HG03045 (cell line): ENCODE results near the gene KCNIP4.
"Not testable (repeated sequence)": the region's sequence is repeated elsewhere in the genome, so short reads cannot be mapped to it uniquely, and the experiment has no call there.

ENCODE experiments used
- ATAC-seq: cut with Tn5 transposase; IDR thresholded peaks from one replicate; pipeline ENCODE4 v1.9.1; 2021; ENCODE audit warnings: mild to moderate bottlenecking, moderate library complexity; ENCODE audit not compliant: unreplicated experiment

KCNIP4 gene

DNA sequence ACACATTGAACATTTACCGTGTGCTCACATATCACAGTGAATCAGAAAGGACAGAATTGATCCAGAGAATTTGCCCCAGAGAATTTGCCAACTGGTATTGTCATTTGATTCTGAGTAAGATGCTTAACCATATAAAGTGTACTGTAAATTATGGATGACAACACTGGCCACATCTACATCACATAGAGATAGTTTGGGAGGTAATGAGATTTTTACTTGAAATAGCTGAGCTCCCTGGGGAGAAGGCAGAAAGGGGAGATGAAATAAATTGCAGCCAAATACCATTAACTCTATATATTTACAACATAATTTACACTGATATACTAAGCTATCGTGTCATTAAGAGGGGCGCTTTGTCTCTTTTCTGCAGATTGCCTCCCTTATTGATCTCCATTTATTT is 564.0 kb downstream of the KCNIP4 start:
- no peak for ATAC-seq

GRCh38 chr4:21380861-21381260 is 567.7 kb downstream of the KCNIP4 start:
- no peak for ATAC-seq

GRCh38 chr4:21377046-21377445 is 571.5 kb downstream of the KCNIP4 start:
- no peak for ATAC-seq

DNA sequence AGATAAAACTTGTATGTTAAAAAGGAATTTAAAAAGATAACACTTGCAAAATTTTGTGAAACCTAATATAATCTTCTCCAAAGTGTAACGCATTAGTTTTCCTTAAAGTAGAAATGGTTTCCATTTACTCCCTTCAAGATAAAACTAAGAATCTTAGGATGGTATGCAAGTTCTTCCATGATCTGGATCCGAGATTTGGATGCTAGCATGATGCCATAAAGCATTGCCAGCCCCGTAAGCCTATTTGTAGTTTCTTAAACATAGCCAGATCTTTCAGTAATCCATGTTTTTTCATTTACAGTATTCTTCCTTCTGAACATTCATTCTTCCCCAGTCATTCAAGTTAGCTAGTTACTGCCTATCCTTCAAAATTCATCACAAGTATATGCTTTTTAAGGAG is 572.4 kb downstream of the KCNIP4 start:
- ATAC-seq: no peak

GRCh38 chr4:21374641-21375368 is 573.8 kb downstream of the KCNIP4 start:
- ATAC-seq: no peak

- no peak for ATAC-seq
Observed at GRCh38 chr4:21367567-21367966, 581.0 kb downstream of the KCNIP4 start.

- ATAC-seq: no peak
Observed at GRCh38 chr4:21366840-21367239, 581.7 kb downstream of the KCNIP4 start.

DNA sequence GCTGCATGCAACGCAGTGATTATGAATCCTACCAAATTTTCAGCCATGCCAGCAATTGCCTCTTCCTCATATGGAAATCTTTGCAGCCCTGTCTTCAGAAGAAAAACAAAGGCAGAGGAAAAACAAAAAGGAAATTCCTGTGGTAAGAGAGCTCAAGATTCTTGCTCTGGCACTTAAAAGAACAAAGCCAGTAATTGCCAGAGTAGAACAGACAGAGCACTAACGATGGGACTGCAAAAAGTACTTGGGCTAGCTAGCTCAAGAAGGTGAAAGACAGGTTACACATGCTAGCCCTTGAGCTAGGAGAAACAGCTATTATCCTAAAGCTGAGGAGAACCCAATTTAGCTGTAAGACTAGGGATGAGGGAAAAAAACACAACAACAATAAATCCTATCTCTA is 582.3 kb downstream of the KCNIP4 start:
- ATAC-seq: no peak

GRCh38 chr4:21363701-21364100 is 584.9 kb downstream of the KCNIP4 start:
- no peak for ATAC-seq

- not testable (repeated sequence) for ATAC-seq
Observed at GRCh38 chr4:21352354-21352753, 596.2 kb downstream of the KCNIP4 start.

GRCh38 chr4:21347142-21347541 is 601.4 kb downstream of the KCNIP4 start:
- ATAC-seq: no peak

- ATAC-seq: no peak
Observed at GRCh38 chr4:21327976-21328700, 620.4 kb downstream of the KCNIP4 start.

DNA sequence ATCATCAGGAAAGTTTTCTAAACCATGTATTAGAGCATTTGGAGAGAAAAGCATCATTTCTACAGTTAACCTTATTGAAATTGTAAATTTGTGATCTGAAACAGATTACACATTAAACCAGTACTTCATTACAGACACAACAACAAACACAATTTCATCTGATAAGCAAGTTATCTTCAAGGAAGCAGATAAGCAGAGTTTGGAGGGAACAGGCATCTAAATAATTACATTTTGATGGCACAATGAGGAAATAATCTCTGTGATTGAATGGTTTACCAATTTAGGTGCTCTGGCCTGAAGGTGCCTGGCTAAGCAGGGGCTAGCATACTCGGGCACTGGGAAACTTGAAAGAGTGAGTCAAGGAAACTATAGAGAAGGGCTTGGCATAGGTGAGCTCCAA is 628.5 kb downstream of the KCNIP4 start:
- ATAC-seq: no peak

- no peak for ATAC-seq
Observed at GRCh38 chr4:21307709-21308108, 640.9 kb downstream of the KCNIP4 start.

DNA sequence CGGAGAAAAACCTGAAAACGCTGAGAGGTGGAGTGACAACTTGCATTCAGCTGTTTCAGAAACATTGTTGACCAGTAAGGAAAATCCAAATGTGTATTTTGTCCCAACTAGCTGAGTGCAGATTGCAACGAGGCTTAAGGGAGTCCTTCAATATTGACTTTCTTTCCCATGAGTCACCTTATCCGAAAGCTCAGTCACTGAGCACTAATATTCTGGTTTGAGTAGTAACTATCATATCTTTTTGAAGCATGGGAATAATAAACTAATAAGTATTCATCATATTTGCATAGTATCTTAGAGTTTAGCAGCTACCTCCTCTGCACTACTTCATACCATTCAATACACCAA is 644.1 kb downstream of the KCNIP4 start:
- ATAC-seq: no peak

DNA sequence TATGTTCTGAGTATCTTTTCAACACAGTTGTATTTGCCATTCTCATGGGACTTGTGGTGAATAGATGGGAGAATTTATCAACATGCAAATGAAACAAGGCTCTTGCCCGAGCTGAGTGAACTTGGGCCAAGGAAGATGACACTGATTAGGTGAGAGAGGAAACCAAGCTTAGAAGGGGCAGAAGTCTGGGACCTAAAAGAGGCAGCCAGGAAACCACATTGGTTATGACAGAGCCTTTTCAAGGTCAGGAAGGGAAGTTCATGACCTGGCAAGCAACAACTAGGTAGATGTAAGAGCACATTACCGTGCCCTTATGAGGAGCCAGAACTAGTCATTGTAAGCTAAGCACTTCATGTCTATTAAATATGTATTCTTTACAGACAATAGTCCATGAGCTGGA is 658.0 kb downstream of the KCNIP4 start:
- ATAC-seq: no peak

DNA sequence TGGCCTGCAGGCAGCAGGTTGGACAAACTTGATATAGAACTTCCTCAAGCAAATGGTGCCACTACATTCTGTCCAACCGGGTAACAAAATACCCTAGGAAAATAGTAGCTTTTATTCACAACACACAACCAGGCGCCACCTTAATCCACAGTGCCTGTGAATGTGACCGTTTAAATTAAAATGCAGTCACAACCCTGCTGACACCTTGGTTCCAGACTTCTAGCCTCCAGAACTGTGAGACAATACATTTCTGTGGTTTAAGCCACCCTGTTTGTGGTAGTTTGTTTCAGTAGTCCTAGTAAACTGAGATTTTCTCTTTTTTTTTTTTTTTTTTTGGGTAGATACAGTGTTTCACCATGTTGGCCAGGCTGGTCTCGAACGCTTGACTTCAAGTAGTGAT is 672.5 kb downstream of the KCNIP4 start:
- no peak for ATAC-seq

- ATAC-seq: no peak
Observed at GRCh38 chr4:21271439-21272052, 677.0 kb downstream of the KCNIP4 start.

DNA sequence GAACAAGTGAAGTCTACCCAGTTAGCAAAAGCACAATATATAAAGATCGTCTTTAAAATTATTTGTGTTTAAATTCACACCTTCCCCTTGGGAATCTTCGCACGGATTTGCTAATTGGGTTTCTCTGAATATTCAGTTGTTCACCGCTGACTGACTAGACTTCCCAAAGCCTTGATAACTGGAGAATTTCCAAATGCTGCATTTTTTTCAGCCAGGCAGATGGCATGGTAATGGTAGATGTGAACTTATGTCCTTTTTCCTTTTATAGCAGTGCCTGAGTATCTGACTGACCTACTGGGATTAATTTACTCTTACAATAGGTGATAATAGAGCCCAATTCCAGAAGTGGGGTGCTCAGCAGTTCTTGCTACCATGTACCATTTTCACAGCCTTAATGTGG is 700.2 kb downstream of the KCNIP4 start:
- no peak for ATAC-seq

- no peak for ATAC-seq
Observed at GRCh38 chr4:21242163-21242562, 706.4 kb downstream of the KCNIP4 start.

DNA sequence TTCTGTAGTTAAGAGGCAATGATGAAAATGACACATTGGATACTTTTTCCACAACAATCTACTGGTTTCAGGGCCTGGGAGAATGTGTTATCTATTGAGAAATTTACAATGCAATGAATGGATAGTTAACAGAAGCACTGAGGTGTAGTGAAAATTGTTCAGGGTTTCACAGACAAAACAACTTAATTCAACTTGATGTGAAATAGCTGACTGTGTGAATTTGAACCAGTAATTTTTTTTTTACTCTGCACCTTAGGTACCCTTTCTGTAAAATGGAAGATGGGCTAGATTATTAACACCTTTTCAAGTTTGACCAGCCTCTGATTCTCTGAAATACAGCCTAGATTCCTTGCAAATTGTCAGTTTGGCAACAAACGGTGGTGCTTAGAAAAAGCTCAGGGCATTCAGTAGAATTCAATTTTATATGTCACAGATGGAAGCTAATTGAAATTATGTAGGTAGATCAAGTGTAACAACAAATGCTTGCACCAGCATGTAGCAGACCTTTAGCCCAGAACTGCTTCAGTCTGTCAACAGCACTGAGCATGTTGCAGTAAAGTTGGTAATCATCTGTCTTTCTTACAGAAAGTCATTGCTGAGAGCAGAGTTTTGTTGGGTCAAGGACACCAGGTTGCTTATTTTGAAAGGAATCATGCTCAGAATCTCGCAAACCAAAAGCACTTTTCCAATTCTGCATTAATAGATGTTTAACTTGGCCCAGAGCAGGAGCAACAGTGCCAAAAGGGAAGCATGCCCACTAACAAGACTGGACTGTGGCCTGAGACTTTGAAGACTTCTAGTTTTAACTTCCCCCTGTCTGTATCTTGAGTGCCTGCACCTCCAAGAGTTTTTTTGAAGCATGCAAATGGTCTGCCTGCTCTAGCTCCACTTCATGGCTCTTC is 721.7 kb downstream of the KCNIP4 start:
- ATAC-seq: no peak
